Kidney epithelial cell (primary cell): ENCODE data around the gene AP5S1. TPM values are rescaled to one million over a fixed set of nuclear protein-coding genes. Genes with fewer than 3 reads are reported as not detected.

ENCODE experiments used
- DNase-seq: peaks from one replicate; pipeline ENCODE4 v3.0.0-alpha.2; 2010; ENCODE audit warnings: low read depth
- H3K27me3 ChIP-seq: 2 replicates; pipeline ENCODE4 v1.6.0; 2011; ENCODE audit warnings: low read length; ENCODE audit not compliant: control insufficient read depth, insufficient read depth
- H3K36me3 ChIP-seq: 2 replicates; pipeline ENCODE4 v1.5.1; 2011; ENCODE audit warnings: low read length; ENCODE audit not compliant: control insufficient read depth, insufficient read depth
- H3K4me3 ChIP-seq: 2 replicates; pipeline ENCODE4 v1.5.1; 2011; ENCODE audit warnings: low read depth, mild to moderate bottlenecking, control low read depth, low read length
- CTCF ChIP-seq: IDR thresholded peaks from 2 replicates; pipeline ENCODE4 v1.5.1; 2011; ENCODE audit warnings: mild to moderate bottlenecking, moderate library complexity, low read length, control low read depth, inconsistent platforms; ENCODE audit not compliant: insufficient read depth, poor library complexity, severe bottlenecking
- total RNA-seq: library from RNA; depleted of rRNA; stranded (reverse); fragments of >200 nt; gene quantifications from 2 replicates; pipeline ENCODE4 v1.2.3, GENCODE V29; 2015

Gene AP5S1
- total RNA-seq, 1 donor from 2014 or later: 13.7 TPM

GRCh38 chr20:3854462-3854871 lies 34.1 kb downstream of the AP5S1 start:
- DNase-seq: no peak
- no peak for TF ChIP-seq CTCF
- peaks cover 4% of the 10 kb centered on the region for H3K36me3 ChIP-seq
- H3K4me3 ChIP-seq: no peak overlapping the region
- H3K27me3 ChIP-seq: no peaks in the 10 kb centered on the region

- no peak overlapping the region for H3K4me3 ChIP-seq
- DNase-seq: no peak
- no peak for TF ChIP-seq CTCF
- peaks cover 9% of the 10 kb centered on the region for H3K36me3 ChIP-seq
- H3K27me3 ChIP-seq: no peaks in the 10 kb centered on the region
Observed at GRCh38 chr20:3857405-3857804, 37.1 kb downstream of the AP5S1 start.

- Histone ChIP-seq H3K36me3 (peaks cover 10% of the 10 kb centered on the region), H3K4me3 (no peak overlapping the region), H3K27me3 (no peaks in the 10 kb centered on the region)
- TF ChIP-seq CTCF: no peak
- no peak for DNase-seq
Observed at GRCh38 chr20:3858689-3859088, 38.3 kb downstream of the AP5S1 start.

GRCh38 chr20:3861191-3861590 lies 40.8 kb downstream of the AP5S1 start:
- Histone ChIP-seq H3K36me3 (peaks cover 9% of the 10 kb centered on the region), H3K4me3 (no peak overlapping the region), H3K27me3 (no peaks in the 10 kb centered on the region)
- TF ChIP-seq CTCF: no peak
- no peak for DNase-seq

GRCh38 chr20:3862333-3862732 lies 42.0 kb downstream of the AP5S1 start:
- H3K27me3 ChIP-seq: no peaks in the 10 kb centered on the region
- no peak for TF ChIP-seq CTCF
- DNase-seq: no peak
- H3K4me3 ChIP-seq: no peak overlapping the region
- H3K36me3 ChIP-seq: peaks cover 10% of the 10 kb centered on the region

GRCh38 chr20:3863317-3863716 lies 43.0 kb downstream of the AP5S1 start:
- no peak for TF ChIP-seq CTCF
- DNase-seq: no peak
- Histone ChIP-seq H3K27me3 (no peaks in the 10 kb centered on the region), H3K36me3 (peaks cover 10% of the 10 kb centered on the region), H3K4me3 (no peak overlapping the region)
